Endothelial cell of umbilical vein (primary cell): ENCODE results near the gene HLTF. TPM values are rescaled to one million over a fixed set of nuclear protein-coding genes. Genes with fewer than 3 reads are reported as not detected.

Experiments used
- BruUV-seq: library from RNA; stranded (reverse); fragments of 400-500 nt; replicated peaks from 2 replicates; lab custom pipeline; 2021; lab: Mats Ljungman, UMichigan
- CTCF ChIA-PET: fragments of 300-600, 350-600 bp; sonication (Branson Sonifier 250); formaldehyde crosslinking; loops from one replicate; lab custom pipeline; 2021; ENCODE audit warnings: antibody characterized with exemption, inconsistent platforms; lab: Charles Lee
- POLR2A ChIA-PET: fragments of 300-600, 350-600 bp; sonication (Branson Sonifier 250); formaldehyde crosslinking; loops from one replicate; lab custom pipeline; 2021; ENCODE audit warnings: antibody characterized with exemption, inconsistent platforms; lab: Charles Lee
- DNase-seq: peaks from one replicate; pipeline ENCODE4 v3.0.0-alpha.2; 2011; ENCODE audit warnings: low read depth, low spot score
- FAIRE-seq: peaks from 2 replicates; lab custom pipeline; 2011; peaks lifted over from hg19 to GRCh38; lab: Jason Lieb, UNC
- H2AFZ ChIP-seq: 2 replicates; pipeline ENCODE4 v1.6.0; 2012; ENCODE audit warnings: low read depth, low read length, control low read depth, inconsistent platforms
- H3K27ac ChIP-seq: 2 replicates; pipeline ENCODE4 v1.5.1; 2011; ENCODE audit warnings: low read depth, mild to moderate bottlenecking, control low read depth, low read length, moderate library complexity; ENCODE audit not compliant: insufficient read depth
- H3K27me3 ChIP-seq, 2 experiments: 2 replicates each; pipeline versions ENCODE4 v1.6.0 to v1.6.1; 2011; ENCODE audit warnings: low read length in 2 of 2, mixed read lengths in 1 of 2; ENCODE audit not compliant: control insufficient read depth in 2 of 2, insufficient read depth in 2 of 2
- H3K36me3 ChIP-seq, 2 experiments: 2 replicates in 1 of 2; 3 replicates in 1 of 2; pipeline ENCODE4 v1.5.1; 2011; ENCODE audit warnings: low read length in 2 of 2, mild to moderate bottlenecking in 1 of 2, moderate library complexity in 1 of 2; ENCODE audit not compliant: control insufficient read depth in 2 of 2, insufficient read depth in 2 of 2; ENCODE audit errors: extremely low read depth in 1 of 2
- H3K4me1 ChIP-seq: 3 replicates; pipeline ENCODE4 v1.5.1; 2011; ENCODE audit warnings: mild to moderate bottlenecking, low read length; ENCODE audit not compliant: control insufficient read depth, insufficient read depth; ENCODE audit errors: extremely low read depth
- H3K4me2 ChIP-seq: 2 replicates; pipeline ENCODE4 v1.6.1; 2011; ENCODE audit warnings: low read length, control low read depth, mixed read lengths; ENCODE audit not compliant: insufficient read depth
- H3K4me3 ChIP-seq, 3 experiments: fragments of 200-600 bp in 1 of 3; sonication (generic), shearing (Covaris generic) in 1 of 3; replicated peaks in 1 of 3; 2 replicates each; pipeline ENCODE4 v1.5.1; 2011 to 2016; ENCODE audit warnings: control low read depth in 3 of 3, low read length in 3 of 3, mild to moderate bottlenecking in 2 of 3, inconsistent platforms in 1 of 3, low read depth in 1 of 3, moderate library complexity in 1 of 3; ENCODE audit not compliant: insufficient read depth in 1 of 3
- H3K79me2 ChIP-seq: 2 replicates; pipeline ENCODE4 v1.6.0; 2012; ENCODE audit warnings: low read length, inconsistent platforms; ENCODE audit not compliant: control insufficient read depth, insufficient read depth
- H3K9ac ChIP-seq: replicated peaks from 2 replicates; pipeline ENCODE3; 2011; ENCODE audit warnings: low read length, control low read depth; ENCODE audit not compliant: insufficient read depth; ENCODE audit errors: extremely low read depth
- H3K9me1 ChIP-seq: replicated peaks from 3 replicates; pipeline ENCODE4 v1.6.0; 2011; ENCODE audit warnings: mild to moderate bottlenecking, low read length; ENCODE audit not compliant: control insufficient read depth, insufficient read depth; ENCODE audit errors: extremely low read depth
- H3K9me3 ChIP-seq: replicated peaks from 2 replicates; pipeline ENCODE4 v1.5.1; 2012; ENCODE audit warnings: low read length, inconsistent platforms; ENCODE audit not compliant: control insufficient read depth, insufficient read depth
- H4K20me1 ChIP-seq: replicated peaks from 2 replicates; pipeline ENCODE3; 2011; ENCODE audit warnings: mild to moderate bottlenecking, low read length; ENCODE audit not compliant: control insufficient read depth, insufficient read depth; ENCODE audit errors: extremely low read depth
- CTCF ChIP-seq, 2 donors: IDR thresholded peaks; 1 replicate in 1 of 2; 2 replicates in 1 of 2; pipeline ENCODE4 v1.5.1; 2011; ENCODE audit warnings: low read length in 2 of 2, mild to moderate bottlenecking in 2 of 2, moderate library complexity in 2 of 2, control low read depth in 1 of 2, inconsistent platforms in 1 of 2, low read depth in 1 of 2; ENCODE audit not compliant: insufficient read depth in 1 of 2; ENCODE audit errors: extremely low read depth in 1 of 2
- EZH2 ChIP-seq: IDR thresholded peaks from 2 replicates; pipeline ENCODE4 v1.6.1; 2012; ENCODE audit warnings: borderline replicate concordance, low read depth, mild to moderate bottlenecking, moderate library complexity, low read length, inconsistent platforms; ENCODE audit not compliant: severe bottlenecking
- FOS ChIP-seq: IDR thresholded peaks from 2 replicates; pipeline ENCODE4 v1.6.1; 2011; ENCODE audit warnings: mild to moderate bottlenecking, low read length, moderate library complexity, borderline replicate concordance; ENCODE audit not compliant: insufficient read depth
- GATA2 ChIP-seq: IDR thresholded peaks from 2 replicates; pipeline ENCODE4 v1.7.0; 2011; ENCODE audit warnings: low read depth, mild to moderate bottlenecking, moderate library complexity, mixed read lengths, low read length; ENCODE audit not compliant: insufficient read length, insufficient read depth
- JUN ChIP-seq: IDR thresholded peaks from 2 replicates; pipeline ENCODE4 v1.6.1; 2011; ENCODE audit warnings: borderline replicate concordance, low read depth; ENCODE audit not compliant: insufficient read length, insufficient read depth
- MYC ChIP-seq: IDR thresholded peaks from one replicate; pipeline ENCODE4 v1.6.1; 2011; ENCODE audit warnings: mild to moderate bottlenecking, low read depth, low read length
- POLR2A ChIP-seq: IDR thresholded peaks from 2 replicates; pipeline ENCODE4 v1.6.1; 2012; ENCODE audit warnings: low read depth, mild to moderate bottlenecking, control low read depth, low read length
- POLR2AphosphoS5 ChIP-seq: IDR thresholded peaks from 2 replicates; pipeline ENCODE4 v1.6.1; 2012; ENCODE audit warnings: low read depth, mild to moderate bottlenecking, control low read depth, low read length, moderate library complexity; ENCODE audit not compliant: insufficient read depth
- dilution Hi-C: fragments of 300-500 bp; cut with MboI; formaldehyde crosslinking; loops from one replicate; pipeline ENCODE4 v1.15.0; 2019; ENCODE audit warnings: low sequenced_read_pairs; ENCODE audit not compliant: extremely low pct_ligation_motif_present
- intact Hi-C: fragments of 100-400 bp; cut with micrococcal nuclease; formaldehyde crosslinking; loops from one replicate; pipeline ENCODE4 v1.10.0; 2022
- polyA plus RNA-seq, 4 experiments: library from polyadenylated mRNA; depleted of rRNA in 3 of 4; stranded (reverse) in 3 of 4; unstranded in 1 of 4; fragments of >200 nt; gene quantifications; 2 replicates each; pipeline versions ENCODE4 v1.2.1 to v1.2.3, GENCODE V29; 2011 to 2012; ENCODE audit warnings: missing spikeins in 1 of 4
- total RNA-seq: library from RNA; stranded (reverse); gene quantifications from 2 replicates; pipeline ENCODE4 v1.2.3, GENCODE V29; 2021
- TF ChIP-seq, protein P1 (sequence below): IDR thresholded peaks from 2 replicates; pipeline ENCODE4 v1.6.1; 2011; ENCODE audit not compliant: insufficient read depth, insufficient read length

The HLTF gene
- total and polyA plus RNA-seq, 2 donors (not counting 3 experiments of a cell fraction or from before 2014, with no cell fraction given): 8.7 to 24.6 TPM

DNA sequence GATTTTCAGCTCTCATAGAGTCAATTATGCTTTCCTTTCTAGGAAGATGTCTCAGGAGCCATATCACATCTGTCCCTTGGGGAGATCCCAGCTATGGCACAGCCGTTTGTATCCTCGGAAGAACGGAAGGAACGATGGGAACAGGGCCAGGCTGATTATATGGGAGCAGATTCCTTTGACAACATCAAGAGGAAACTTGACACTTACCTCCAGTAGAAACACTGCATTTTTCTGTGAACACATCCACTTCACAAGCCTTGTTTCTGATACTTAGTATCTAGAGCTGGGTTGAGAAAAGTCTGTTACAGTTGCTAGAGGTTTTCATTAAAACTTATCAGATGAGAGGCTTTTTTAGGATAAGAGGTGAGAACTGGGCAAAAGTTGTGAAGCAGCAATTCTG lies 59.6 kb downstream of the HLTF start:
- Histone ChIP-seq H3K4me3 (no peak overlapping the region), H3K4me2 (no peak overlapping the region), H3K9ac (no peak overlapping the region), H3K36me3 (peaks cover 5 to 10% of the 10 kb centered on the region in 2 experiments), H2AFZ (no peak overlapping the region), H3K27ac (no peak overlapping the region), H3K9me3 (no peaks in the 10 kb centered on the region), H3K27me3 (no peaks in the 10 kb centered on the region), H3K79me2 (no peaks in the 10 kb centered on the region), H3K9me1 (no peaks in the 10 kb centered on the region), H4K20me1 (no peaks in the 10 kb centered on the region), H3K4me1 (no peaks in the 10 kb centered on the region)
- FAIRE-seq (peak; percentile 26), DNase-seq (no peak)
- dilution Hi-C loops (no loop called here), intact Hi-C loops (no loop called here)
- POLR2A ChIA-PET: no interaction called here
- TF ChIP-seq EZH2: no peak
- no peak for TF ChIP-seq MYC
- TF ChIP-seq JUN: no peak
- TF ChIP-seq FOS: no peak
- TF ChIP-seq POLR2A: no peak
- no peak for TF ChIP-seq POLR2AphosphoS5
- TF ChIP-seq CTCF (IDR thresholded peaks at IDR 0.05; ENCODE audit: extremely low read depth in 1 of 2, insufficient read depth in 1 of 2, low read depth in 1 of 2, low read length in 2 of 2): no peak
- TF ChIP-seq GATA2: no peak
- TF ChIP-seq, protein P1, sequence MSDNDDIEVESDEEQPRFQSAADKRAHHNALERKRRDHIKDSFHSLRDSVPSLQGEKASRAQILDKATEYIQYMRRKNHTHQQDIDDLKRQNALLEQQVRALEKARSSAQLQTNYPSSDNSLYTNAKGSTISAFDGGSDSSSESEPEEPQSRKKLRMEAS: no peak
- BruUV-seq: no TSS peak
- CTCF ChIA-PET: no interaction called here
